Camera-type eye (tissue), 1 donor: Measurements from ENCODE around the gene SERHL2. TPM values are rescaled to one million over a fixed set of nuclear protein-coding genes. Genes with fewer than 3 reads are reported as not detected.

ENCODE experiments used
- total RNA-seq: library from RNA; depleted of rRNA; stranded (reverse); fragments of >200 nt; gene quantifications from one replicate; pipeline ENCODE4 v1.2.3, GENCODE V29; 2014

Gene SERHL2
- 4.5 TPM for total RNA-seq

GRCh38 chr22:42553475-42554361 is at the start of gene SERHL2:
Gene SERHL2 (plus strand): TSS chr22:42553956. CDS start chr22:42554021, 65 bp downstream.

GRCh38 chr22:42519525-42520401 is 34.0 kb upstream of the SERHL2 start, which contains the start of gene RRP7A:
Gene RRP7A (minus strand): TSS chr22:42519796. CDS start chr22:42519786, 10 bp downstream.

GRCh38 chr22:42614312-42615091 is 60.7 kb downstream of the SERHL2 start, which contains the start of gene POLDIP3:
Gene POLDIP3 (minus strand): TSS chr22:42614883. CDS start chr22:42614857, 26 bp downstream.

Other genes with a start within 250 kb of the SERHL2 start
- gene NFAM1, start 121.6 kb upstream of the SERHL2 start, total RNA-seq, result 0.77 TPM
- 26.6 TPM for gene RRP7A, start 34.2 kb upstream of the SERHL2 start, total RNA-seq
- 46.8 TPM for gene POLDIP3, start 60.9 kb downstream of the SERHL2 start, total RNA-seq
- gene ATP5MGL, start 86.6 kb downstream of the SERHL2 start, total RNA-seq, result not detected
- 42.4 TPM for gene CYB5R3, start 95.4 kb downstream of the SERHL2 start, total RNA-seq
- gene A4GALT, start 166.9 kb downstream of the SERHL2 start, total RNA-seq, result 9.8 TPM